Chondrocyte (in vitro differentiated cells): ENCODE data around the gene OR10J5. TPM values are rescaled to one million over a fixed set of nuclear protein-coding genes. Genes with fewer than 3 reads are reported as not detected.
A peak's percentile ranks its signal among the peaks of the same experiment; 100 is the strongest.

ENCODE experiments used
- DNase-seq: peaks from one replicate; pipeline ENCODE4 v3.0.0; 2021; ENCODE audit warnings: mixed read lengths, low spot score
- H3K27ac Mint-ChIP-seq: one replicate; pipeline ENCODE4 v1.8.0; 2021; ENCODE audit warnings: mild to moderate bottlenecking, moderate library complexity, mixed read lengths; ENCODE audit not compliant: unreplicated experiment
- H3K27me3 Mint-ChIP-seq: 2 replicates; pipeline ENCODE4 v1.8.0; 2021; ENCODE audit warnings: low read depth, mixed read lengths
- H3K36me3 Mint-ChIP-seq: 2 replicates; pipeline ENCODE4 v1.8.0; 2021; ENCODE audit warnings: low read depth, mixed read lengths
- H3K4me1 Mint-ChIP-seq: 2 replicates; pipeline ENCODE4 v1.8.0; 2021; ENCODE audit warnings: low read depth, mild to moderate bottlenecking, mixed read lengths
- H3K4me3 Mint-ChIP-seq: one replicate; pipeline ENCODE4 v1.8.0; 2021; ENCODE audit warnings: mild to moderate bottlenecking, moderate library complexity, mixed read lengths; ENCODE audit not compliant: unreplicated experiment
- H3K9me3 Mint-ChIP-seq: 2 replicates; pipeline ENCODE4 v1.8.0; 2021; ENCODE audit warnings: low read depth, mixed read lengths
- total RNA-seq: library from RNA; stranded (reverse); gene quantifications from 3 replicates; pipeline ENCODE4 v1.2.1, GENCODE V29; 2021
- TF ChIP-seq, protein P1 (sequence below): fragments of 200-600 bp; sonication (generic); IDR thresholded peaks from 2 replicates; pipeline ENCODE4 v1.5.0; 2021; ENCODE audit warnings: antibody characterized with exemption, mild to moderate bottlenecking, moderate library complexity

The OR10J5 gene
- total RNA-seq, 1 donor from 2014 or later, result not detected

GRCh38 chr1:159492575-159493323 lies 43.1 kb downstream of the OR10J5 start:
- TF ChIP-seq, protein P1, sequence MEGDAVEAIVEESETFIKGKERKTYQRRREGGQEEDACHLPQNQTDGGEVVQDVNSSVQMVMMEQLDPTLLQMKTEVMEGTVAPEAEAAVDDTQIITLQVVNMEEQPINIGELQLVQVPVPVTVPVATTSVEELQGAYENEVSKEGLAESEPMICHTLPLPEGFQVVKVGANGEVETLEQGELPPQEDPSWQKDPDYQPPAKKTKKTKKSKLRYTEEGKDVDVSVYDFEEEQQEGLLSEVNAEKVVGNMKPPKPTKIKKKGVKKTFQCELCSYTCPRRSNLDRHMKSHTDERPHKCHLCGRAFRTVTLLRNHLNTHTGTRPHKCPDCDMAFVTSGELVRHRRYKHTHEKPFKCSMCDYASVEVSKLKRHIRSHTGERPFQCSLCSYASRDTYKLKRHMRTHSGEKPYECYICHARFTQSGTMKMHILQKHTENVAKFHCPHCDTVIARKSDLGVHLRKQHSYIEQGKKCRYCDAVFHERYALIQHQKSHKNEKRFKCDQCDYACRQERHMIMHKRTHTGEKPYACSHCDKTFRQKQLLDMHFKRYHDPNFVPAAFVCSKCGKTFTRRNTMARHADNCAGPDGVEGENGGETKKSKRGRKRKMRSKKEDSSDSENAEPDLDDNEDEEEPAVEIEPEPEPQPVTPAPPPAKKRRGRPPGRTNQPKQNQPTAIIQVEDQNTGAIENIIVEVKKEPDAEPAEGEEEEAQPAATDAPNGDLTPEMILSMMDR, result no peak
- DNase-seq, result no peak
- peak overlapping the region; percentile 75 for H3K27ac Mint-ChIP-seq
- H3K9me3 Mint-ChIP-seq, result peaks cover 23% of the 10 kb centered on the region
- H3K27me3 Mint-ChIP-seq, result no peaks in the 10 kb centered on the region
- no peak overlapping the region for H3K4me3 Mint-ChIP-seq
- peaks cover 7% of the 10 kb centered on the region for H3K4me1 Mint-ChIP-seq
- no peaks in the 10 kb centered on the region for H3K36me3 Mint-ChIP-seq

Other genes starting within 250 kb of the OR10J5 start
- gene FCER1A, start 233.7 kb downstream of the OR10J5 start, total RNA-seq, result not detected in 3 replicates
- not detected in 3 replicates for gene OR10J4, start 103.8 kb downstream of the OR10J5 start, total RNA-seq
- gene OR10J1, start 96.3 kb downstream of the OR10J5 start, total RNA-seq, result not detected in 3 replicates
- gene APCS, start 51.8 kb upstream of the OR10J5 start, total RNA-seq, result not detected in 3 replicates
- not detected in 3 replicates for gene CRP, start 178.6 kb upstream of the OR10J5 start, total RNA-seq
- gene DUSP23, start 245.0 kb upstream of the OR10J5 start, total RNA-seq, result 15.4 to 21.3 TPM (median 16.9 TPM) in 3 replicates